HG02943 (cell line): ENCODE measurements around the gene FIZ1.
"Not testable (repeated sequence)": the region's sequence is repeated elsewhere in the genome, so short reads cannot be mapped to it uniquely, and the experiment has no call there.

Source experiments
- ATAC-seq: cut with Tn5 transposase; IDR thresholded peaks from one replicate; pipeline ENCODE4 v1.9.1; 2021; ENCODE audit warnings: mild to moderate bottlenecking, low read depth, moderate library complexity; ENCODE audit not compliant: unreplicated experiment

FIZ1 gene

DNA sequence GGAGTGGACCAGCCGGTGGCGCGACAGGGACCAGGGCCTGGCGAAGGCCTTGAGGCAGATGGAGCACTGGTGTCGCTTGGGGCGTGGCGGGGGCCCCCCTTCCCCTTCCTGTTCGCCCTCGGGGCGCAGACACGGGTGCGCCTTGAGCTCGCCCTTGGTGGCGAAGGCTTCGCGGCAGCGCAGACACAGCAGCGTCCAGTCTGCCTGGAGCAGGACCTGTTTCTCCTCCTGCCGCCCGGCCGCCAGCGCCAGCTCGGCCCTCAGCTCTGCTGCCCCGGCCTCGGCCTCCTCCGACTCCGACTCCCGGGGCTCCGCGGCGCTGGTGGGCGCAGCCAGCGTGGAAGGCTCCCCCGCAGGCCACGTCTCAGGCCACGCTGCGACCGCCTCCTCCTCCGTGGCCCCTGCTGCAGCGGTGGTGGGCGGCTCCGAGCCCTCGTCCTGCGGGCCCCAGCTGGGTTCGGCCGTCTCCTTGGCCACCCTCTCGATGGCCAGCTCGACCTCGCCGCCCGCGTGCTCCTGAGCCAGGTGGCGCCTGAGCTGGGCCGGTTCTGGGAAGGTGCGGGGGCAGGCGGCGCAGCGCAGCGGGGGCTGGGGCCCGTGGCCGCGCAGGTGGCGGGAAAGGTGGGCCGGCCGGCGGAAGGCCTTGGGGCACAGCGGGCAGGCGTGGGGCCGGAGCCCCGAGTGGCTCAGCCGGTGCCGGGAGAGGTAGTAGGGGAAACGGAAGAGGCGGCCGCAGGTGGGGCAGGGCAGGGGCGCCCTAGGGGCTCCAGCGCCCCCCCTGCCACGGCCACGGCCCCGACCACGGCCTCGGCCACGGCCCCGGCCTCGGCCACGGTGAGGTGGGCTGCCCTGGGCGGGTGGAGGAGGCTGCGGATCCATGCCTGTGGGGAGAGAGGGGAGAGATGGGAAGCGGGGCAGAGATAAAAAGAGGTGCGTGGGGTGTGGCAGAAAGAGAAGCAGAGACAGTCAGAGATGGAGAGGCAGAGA is 20.3 kb downstream of the FIZ1 start:
- ATAC-seq, result no peak

DNA sequence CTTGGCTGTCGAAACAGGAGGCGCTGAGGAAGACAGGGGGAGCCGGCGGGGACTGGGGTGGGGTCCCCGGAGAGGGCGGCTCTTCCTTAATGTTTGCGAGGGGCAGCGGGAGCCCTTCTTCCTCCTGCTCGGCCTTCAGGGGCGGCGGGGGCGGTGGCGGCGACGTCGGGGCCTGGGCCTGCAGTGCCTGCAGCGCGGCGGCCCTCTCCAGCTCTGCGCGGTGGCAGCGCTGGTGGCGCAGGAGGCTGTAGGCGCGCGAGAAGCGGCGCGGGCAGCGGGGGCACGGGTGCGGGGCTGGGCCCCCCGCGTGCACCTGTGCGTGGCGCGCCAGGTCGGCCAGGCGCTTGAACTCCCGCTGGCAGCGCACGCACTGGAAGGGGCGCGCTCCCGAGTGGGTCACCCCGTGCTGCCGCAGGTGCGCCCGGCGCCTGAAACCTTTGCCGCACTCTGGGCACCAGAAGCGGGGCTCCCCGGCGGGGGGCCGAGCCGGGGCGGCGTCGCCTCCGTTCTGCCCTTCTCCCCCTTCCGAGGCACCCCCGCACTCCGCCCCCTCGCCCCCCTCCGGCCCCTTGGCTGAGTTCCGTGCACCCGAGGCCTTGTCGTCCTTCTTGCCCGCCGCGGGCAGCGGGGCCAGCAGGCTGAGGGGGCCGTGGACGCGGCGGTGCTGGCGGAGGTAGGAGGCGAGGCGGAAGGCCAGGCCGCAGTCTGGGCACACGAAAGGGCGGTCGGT is 21.1 kb downstream of the FIZ1 start:
- ATAC-seq, result no peak

DNA sequence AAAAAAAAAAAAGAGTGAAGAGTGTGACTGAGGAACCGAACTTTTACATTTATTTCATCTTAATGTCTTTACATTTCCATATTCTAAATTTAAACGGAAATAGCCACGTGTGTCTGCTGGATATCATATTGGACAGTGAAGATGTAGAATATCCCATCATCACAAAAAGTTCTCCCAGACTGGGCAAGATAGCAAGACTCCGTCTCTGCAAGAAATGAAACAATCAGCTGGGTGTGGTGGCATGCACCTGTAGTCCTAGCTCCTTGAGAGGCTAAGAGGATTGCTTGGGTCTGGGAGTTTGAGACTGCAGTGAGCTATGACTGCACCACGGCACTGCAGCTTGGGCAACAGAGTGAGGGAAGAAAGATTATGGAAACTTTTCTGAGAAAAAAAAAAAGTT is 22.6 kb downstream of the FIZ1 start:
- no peak for ATAC-seq

DNA sequence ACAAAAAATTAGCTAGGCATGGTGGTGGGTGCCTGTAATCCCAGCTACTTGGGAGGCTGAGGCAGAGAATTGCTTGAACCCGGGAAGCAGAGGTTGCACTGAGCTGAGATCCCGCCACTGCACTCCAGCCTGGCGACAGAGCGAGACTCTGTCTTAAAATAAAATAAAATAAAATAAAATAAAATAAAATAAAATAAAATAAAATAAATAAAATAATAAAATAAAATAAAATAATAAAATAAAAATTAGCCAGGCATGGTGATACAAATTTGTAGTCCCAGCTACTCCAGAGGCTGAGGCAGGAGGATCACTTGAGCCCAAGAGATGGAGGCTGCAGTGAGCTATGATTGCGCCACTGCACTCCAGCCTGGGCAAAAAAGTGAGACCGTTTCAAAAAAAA is 25.4 kb downstream of the FIZ1 start:
- not testable (repeated sequence) for ATAC-seq

DNA sequence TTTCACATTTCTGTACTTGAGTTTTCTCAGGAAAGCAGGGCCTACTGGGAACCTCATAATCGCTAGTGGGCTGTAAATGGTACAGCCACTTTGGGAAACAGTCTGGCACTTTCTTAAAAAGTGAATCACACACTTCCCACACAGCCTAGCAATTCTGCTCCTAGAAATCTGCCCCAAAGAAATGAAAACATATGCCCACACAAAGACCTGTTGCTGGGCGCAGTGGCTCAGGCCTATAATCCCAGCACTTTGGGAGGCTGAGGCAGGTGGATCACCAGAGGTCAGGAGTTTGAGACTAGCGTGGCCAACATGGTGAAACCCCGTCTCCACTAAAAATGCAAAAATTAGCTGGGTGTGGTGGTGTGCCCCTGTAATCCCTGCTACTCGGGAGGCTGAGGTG is 29.8 kb downstream of the FIZ1 start:
- not testable (repeated sequence) for ATAC-seq

DNA sequence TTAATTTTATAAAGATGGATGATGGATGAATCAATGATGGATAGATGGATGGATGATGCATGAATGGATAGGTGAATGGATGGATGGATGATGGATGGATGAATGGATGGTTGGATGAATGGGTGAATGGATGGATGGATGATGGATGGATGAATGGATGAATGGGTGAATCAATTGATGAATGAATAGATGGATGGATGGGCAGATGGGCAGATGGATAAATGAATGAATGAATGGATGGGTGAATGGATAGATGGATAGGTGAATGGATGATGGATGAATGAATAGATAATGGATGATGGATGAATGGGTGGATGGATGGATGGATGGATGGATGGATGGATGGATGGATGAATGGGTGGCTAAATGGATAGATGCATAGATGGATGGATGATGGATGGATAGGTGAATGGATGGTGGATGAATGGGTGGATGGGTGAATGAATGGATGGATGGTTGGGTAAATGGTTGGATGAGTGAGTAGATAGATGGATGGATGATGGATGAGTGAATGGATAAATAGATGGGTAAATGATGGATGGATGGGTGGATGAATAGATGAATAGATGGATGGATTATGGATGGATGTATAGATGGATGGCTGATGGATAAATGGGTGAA is 31.5 kb downstream of the FIZ1 start:
- ATAC-seq, result no peak

DNA sequence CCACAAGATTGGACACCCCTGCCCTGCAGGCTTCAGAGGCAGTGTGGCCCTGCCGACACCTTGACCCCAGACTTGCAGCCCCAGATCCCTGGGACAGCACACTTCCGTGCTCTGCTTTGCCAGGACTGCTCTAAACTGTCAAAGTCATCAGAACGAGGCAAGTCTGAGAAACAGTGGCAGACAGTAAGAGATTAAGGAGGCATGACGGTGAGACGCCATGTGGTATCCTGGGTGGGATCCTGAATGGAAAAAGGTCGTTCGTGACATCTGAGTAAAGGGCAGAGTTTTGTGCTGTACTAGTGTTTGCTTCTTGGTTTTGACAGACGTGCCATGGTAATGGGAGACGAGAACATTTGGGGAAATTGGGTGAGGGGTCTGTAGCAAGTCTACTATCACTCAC is 32.5 kb downstream of the FIZ1 start:
- no peak for ATAC-seq

DNA sequence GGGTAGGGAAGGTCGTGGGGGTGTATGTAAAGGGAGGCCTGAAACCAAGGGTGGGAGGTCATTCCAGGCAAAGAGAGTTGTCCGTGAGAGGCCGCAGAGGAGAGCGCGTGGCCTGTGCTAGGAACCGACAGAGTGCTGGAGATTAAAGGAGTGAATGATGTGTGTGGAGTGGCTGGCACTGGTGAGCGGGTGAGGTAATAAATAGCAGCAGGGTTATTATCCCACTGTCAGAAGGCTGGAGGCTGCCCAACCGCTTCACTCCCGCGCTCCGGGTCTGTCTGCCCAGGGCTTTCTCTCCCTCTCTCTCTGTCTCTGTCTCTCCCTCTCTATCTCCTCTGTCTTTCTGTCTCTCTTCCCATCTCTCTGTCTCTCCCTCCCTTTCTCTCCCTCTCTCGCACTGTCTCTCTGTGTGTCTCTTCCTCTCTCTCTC is 36.0 kb downstream of the FIZ1 start:
- no peak for ATAC-seq

DNA sequence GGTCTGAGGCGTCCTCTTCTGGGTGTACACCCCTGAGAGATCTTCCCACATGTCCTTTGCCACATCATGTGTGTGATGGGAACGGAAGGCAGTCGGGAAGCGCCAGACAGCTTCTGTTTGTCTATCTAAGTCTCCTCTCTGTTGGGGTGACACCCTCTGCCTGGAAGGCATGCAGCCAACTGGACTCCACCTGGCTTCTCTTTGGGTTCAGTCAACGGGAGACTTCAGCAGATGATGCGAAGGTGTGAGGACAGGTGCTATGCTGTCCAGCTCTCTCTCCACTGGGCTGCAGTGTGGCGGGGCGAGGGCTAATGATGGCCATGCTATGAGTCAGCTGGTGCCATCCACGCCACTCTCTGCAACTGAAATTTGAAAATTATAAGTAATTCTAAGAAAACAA is 39.6 kb downstream of the FIZ1 start:
- ATAC-seq, result no peak

DNA sequence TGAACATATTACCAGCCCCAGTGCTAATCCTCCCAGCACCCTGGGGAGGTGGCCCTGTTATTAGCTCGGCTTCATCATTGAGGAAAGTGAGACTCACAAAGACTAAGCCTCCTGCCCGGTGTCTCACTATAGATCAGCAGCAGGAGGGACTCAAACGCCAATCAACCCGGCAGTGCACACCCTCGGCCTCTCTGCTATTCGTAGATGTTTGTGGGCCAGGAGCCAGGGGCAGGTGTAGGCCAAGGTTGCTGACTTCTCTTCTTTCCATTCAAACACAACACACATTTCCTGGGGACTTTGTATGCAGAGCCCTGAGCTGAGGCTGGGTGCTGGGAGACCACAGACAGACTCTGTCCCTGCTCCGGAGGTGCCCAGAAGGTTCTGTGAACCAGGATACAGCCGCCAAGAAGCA is 44.6 kb downstream of the FIZ1 start:
- no peak for ATAC-seq

DNA sequence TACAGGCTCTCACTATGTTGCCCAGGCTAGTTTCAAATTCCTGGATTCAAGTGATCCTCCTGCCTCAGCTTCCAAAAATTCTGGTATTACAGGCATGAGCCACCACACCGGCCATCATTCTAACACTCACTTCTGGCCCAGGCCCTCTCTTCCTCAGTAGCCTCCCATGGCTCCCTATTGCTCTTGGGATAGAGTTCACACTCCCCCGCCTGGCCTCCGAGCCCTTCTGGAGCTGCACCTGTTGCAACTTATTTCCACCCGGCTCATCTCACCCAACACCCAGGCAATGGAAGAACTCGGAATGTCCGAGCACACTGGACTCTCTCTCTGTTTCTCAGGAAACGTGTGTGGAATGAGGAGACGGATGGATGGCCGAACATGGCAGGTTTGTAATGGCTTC is 45.0 kb downstream of the FIZ1 start:
- no peak for ATAC-seq

DNA sequence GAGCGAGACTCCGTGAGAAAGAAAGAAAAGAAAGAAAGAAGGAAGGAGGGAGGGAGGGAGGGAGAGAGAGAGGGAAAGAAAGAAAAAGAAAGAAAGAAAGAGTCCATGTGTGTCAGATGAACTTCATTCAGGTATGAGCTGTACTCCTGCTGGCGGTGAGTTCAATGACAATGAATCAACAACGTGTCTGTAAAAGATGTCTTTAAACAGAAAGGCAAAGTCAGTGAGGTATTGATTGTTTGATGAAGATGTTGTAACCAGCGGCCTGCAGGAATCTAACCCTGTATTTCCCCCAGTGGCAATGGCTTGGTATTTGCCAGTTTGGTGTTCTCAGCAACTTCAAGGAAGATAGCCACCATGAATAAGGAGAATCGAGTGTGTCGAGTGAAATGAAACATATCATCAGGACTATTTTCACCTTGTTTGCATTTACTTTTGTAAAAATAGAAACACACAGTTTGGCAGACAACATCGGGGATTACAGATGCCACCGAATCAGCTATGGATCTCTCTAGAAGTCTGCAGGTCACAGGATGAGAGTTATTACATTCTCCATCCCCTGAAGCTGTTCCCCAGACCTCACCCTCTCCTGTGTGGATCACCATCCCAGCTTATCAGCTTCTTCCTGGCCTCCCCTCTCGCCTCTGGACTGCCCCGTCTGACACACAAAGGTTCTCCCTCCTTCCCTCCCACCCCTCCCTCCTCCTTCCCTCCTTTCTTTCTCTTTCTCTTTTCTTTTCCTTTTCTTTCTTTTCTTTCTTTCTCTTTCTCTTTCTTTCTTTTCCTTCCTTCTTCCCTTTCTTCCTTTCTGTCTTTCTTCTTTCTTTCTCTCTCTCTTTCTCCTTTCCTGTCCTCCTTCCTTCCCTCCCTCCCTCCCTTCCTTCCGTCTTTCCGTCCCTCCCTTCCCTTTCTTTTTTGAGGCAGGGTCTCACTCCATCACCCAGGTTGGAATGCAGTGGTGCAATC is 45.8 kb downstream of the FIZ1 start:
- no peak for ATAC-seq

DNA sequence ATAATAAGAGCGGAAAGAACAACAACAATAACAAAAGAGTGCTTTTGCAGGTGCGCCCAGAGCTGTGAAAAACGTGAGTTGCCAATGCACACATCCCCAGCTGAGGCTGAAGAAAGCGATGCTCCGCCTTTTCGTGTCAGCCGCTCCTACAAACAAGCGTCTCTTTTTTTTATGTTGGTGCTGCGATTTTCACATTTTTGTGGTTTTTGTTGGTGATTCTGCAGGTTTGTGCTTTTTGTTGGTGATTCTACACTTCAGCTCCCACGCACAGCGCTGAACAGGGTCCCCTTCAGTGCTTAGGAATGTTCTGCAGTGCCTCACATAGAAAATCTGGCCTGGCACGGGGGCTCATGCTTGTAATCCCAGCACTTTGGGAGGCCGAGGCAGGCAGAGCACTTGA is 46.7 kb downstream of the FIZ1 start:
- no peak for ATAC-seq

DNA sequence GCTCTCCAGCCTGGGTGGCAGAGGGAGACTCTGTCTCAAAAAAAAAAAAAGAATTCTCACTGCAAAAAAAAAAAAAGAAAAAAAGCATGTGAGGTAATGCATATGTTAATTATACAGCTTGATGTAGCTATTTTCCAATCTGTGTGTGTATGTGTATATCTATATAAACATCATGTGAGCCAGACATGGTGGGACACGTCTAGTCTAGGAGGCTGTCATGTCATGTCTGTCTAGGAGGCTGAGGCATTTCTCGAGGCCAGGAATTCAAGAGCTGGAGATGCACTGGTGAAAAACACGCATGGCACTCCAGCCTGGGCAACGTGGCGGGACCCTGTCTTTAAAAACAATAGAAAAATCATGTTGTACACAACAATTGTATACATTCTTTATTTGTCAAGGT is 47.1 kb downstream of the FIZ1 start:
- ATAC-seq, result no peak

DNA sequence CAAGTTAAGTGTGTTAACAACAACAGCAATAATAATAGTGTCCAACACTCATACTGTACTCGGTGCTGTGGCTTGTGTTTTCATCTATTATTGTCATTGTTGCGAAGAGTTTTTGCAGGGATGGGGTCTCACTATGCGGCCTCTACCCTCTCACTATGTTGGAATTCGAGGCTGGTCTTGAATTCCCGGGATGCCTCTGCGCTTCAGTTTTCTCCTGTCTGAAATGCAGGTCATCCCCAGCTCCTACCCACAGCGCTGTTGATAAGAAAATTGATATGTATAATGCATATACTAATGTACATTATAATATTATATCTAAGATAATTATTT is 49.0 kb downstream of the FIZ1 start:
- no peak for ATAC-seq

DNA sequence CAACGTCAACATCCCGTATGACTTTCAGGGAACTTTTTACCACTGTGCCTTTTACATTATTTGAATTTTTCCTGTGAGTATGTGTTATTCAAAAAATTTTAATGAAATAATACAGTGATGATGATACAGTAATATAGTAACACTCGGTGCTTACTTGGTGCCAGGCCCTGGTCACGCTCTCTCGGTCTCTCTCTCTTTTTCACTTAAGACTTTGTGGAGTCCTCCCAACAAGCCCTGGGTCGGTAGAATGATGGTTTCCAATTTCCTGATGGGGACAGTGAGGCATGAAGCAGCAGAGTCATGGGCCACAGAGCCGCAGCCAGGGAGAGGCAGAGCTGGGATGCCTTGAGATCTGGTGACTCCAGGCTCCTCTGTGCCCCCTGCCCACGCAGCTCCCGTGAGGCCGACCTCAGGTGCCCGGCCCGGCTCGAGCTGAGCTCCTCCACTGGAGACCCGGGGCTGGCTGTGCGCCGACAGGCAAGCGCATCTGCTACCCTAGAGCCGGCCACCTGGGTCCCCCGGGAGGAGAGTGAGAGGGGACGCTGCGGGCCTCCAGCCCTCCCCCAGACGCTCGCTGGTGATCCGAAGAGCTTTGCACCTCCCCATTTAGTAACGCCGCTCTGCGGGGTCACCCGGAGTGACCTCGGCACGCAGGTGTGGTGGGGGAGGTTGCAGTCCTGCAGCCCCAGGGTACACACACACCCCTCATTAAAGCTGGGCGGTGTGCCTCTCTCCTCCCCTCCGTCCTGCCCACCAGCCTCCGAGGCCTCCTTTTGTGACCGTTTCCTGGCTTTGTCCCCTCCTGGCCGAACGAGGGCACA is 49.6 kb downstream of the FIZ1 start:
- ATAC-seq, result no peak

DNA sequence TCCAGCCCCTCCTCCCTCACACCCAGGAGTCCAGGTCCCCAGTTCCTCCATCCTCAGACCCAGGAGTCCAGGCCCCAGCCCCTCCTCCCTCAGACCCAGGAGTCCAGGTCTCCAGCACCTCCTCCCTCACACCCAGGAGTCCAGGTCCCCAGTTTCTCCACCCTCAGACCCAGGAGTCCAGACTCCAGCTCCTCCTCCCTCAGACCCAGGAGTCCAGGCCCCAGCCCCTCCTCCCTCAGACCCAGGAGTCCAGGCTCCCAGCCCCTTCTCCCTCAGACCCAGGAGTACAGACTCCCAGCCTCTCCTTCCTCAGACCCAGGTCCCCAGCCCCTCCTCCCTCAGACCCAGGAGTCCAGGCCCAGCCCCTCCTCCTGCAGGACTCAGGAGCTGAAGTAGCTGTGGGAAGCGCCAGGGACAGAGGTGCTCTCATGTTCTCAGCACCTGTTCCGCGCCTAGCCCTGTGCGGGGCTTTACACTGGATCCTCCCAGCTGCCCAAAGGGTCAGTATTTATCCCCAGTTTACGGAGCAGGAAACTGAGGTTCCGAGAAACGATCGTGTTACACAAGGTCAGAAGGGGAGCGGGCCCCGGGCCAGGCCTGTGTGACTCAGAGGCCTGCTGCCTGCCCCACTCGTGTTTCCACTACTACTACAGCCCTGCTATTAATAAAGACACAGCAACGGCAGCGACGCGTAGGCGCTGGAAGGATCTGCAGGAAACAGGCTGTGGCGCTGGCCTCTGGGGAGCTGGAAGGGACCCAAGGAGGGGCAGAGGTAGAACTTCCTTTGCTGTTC is 52.3 kb downstream of the FIZ1 start:
- no peak for ATAC-seq

DNA sequence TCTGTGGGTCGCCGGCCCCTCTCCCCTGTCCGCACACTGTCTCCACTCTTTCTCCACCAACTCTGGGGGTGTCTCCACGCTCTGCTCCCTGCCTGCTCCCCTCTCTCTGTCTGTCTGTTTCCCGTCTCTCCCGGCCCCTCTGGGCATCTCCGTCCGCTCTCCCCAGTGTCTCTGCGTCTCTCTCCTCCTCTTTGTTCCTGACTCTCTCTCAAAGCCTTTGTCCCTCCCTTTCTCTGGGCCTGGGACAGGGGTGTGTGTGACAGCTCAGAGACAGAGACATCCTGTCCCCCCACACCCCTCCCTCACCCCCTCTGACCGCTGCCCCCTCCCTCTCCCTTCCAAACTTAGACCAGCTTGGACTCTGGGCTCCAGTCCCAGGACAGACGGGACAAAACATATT is 53.3 kb downstream of the FIZ1 start:
- no peak for ATAC-seq

DNA sequence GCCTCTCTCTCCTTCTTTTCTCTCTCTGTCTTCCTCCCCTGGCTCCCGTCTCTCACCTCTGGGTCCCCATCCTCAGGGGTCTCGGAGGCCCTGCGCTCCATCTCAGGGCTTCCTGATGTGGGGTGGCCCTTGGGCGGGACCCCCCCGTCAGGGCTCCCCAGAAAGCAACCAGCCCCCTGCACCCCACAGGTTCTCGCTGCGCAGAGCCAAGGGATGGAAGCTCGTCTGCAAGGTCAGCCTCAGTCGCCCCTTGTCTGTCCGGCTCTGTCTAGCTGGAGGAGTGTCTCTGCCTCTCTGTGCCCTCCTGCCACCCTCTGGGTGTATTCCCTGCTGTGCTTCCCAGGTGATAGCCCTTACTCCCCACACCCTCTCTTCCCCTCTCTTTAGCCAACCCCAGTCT is 53.9 kb downstream of the FIZ1 start, which contains the start of gene SBK3:
TSS of gene SBK3 (minus strand) at position 101 of the 400 bp plus-strand sequence. CDS start at position 101, 0 bp downstream.
- no peak for ATAC-seq
